ENCODE data around the gene CAMKK1. TPM values are rescaled to one million over a fixed set of nuclear protein-coding genes. Genes with fewer than 3 reads are reported as not detected.

CAMKK1 gene
- total and polyA plus RNA-seq, 9 donors, result 2.8 to 15.1 (median 7.1) TPM

GRCh38 chr17:3894188-3894587 lies 1.3 kb upstream of the CAMKK1 start:
- H3K4me1 ChIP-seq (ENCODE audit: insufficient read depth), result peaks cover 23% of the 10 kb centered on the region
- WGBS, 3 donors, result 79 to 88% (median 87%) methylated on average over 5 of the region's 5 CpGs
- intact Hi-C loops (cut with DNase I), result no loop called here

GRCh38 chr17:3893720-3894116 lies 865 bp upstream of the CAMKK1 start:
- Histone ChIP-seq H3K4me3 (peak overlapping the region; percentile 81), H3K9me3 (no peaks in the 10 kb centered on the region), H3K4me1 (ENCODE audit: insufficient read depth) (peaks cover 23% of the 10 kb centered on the region), H3K36me3 (no peaks in the 10 kb centered on the region), H3K27me3 (no peaks in the 10 kb centered on the region), H3K27ac (peak overlapping the region; percentile 66 to 71)
- intact Hi-C loops (cut with DNase I), result no loop called here
- TF ChIP-seq POLR2A (IDR thresholded peaks at IDR 0.05) (no peak), EP300 (IDR thresholded peaks at IDR 0.05) (no peak), CTCF (IDR thresholded peaks at IDR 0.05) (no peak)
- no peak for DNase-seq
- 66 to 74% (median 69%) methylated on average over 7 of the region's 7 CpGs for WGBS, 3 donors

More at GRCh38 chr17:3894188-3894587, 1.3 kb upstream of the CAMKK1 start:
- Histone ChIP-seq H3K27me3 (no peaks in the 10 kb centered on the region), H3K27ac (peak overlapping the region in 1 of 2 donors; percentile 66), H3K4me3 (no peak overlapping the region), H3K36me3 (no peaks in the 10 kb centered on the region), H3K9me3 (no peaks in the 10 kb centered on the region)
- no peak for DNase-seq
- TF ChIP-seq EP300 (IDR thresholded peaks at IDR 0.05) (no peak), POLR2A (IDR thresholded peaks at IDR 0.05) (no peak), CTCF (IDR thresholded peaks at IDR 0.05) (no peak)

GRCh38 chr17:3892095-3892998 lies 506 bp downstream of the CAMKK1 start:
- Histone ChIP-seq H3K9me3 (no peaks in the 10 kb centered on the region), H3K4me3 (peak overlapping the region; percentile 81), H3K36me3 (no peaks in the 10 kb centered on the region), H3K4me1 (ENCODE audit: insufficient read depth) (peaks cover 27% of the 10 kb centered on the region), H3K27me3 (no peaks in the 10 kb centered on the region), H3K27ac (peak overlapping the region; percentile 46 to 55)
- peak; percentile 82 to 88 (median 85) for DNase-seq
- 1 to 2% (median 1%) methylated on average over 30 to 96 of the region's 96 CpGs for WGBS, 3 donors
- no peak for TF ChIP-seq CTCF (IDR thresholded peaks at IDR 0.05)
- TF ChIP-seq POLR2A (IDR thresholded peaks at IDR 0.05), result no peak
- TF ChIP-seq EP300 (IDR thresholded peaks at IDR 0.05), result no peak
- intact Hi-C loops (cut with DNase I), result no loop called here

DNA sequence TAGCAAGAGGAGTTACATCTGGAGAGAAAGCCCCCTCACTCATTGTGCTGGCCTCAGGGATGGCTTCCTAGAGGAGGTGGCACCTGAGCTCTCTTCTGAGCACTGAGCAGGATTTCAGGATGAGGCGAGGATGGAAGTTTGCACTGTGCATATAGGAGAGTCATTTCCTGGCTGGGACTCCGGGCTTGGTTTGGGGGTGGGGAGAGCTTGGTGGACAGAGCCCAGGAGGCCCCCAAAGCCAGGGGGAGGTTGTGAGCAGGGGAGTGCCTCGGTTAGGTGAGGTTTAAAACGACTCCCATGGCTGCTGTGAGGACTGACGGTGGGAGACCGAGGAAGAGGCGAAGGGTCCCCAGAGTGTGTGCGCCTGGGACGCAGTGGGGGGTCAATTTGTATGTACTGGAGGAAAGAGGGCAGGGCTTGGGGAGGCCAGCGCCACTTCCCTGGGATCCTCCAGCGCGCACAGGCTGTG lies 1.2 kb downstream of the CAMKK1 start:
- Histone ChIP-seq H3K4me1 (ENCODE audit: insufficient read depth) (peaks cover 27% of the 10 kb centered on the region), H3K27ac (peak overlapping the region in 1 of 2 donors; percentile 49)
- WGBS, 3 donors, result 46 to 53% (median 46%) methylated on average over 12 of the region's 12 CpGs

More for the DNA sequence above, 1.2 kb downstream of the CAMKK1 start:
- Histone ChIP-seq H3K9me3 (no peaks in the 10 kb centered on the region), H3K27me3 (no peaks in the 10 kb centered on the region), H3K36me3 (no peaks in the 10 kb centered on the region), H3K4me3 (peak overlapping the region; percentile 81)
- no peak for DNase-seq
- intact Hi-C loops (cut with DNase I), result no loop called here
- TF ChIP-seq EP300 (IDR thresholded peaks at IDR 0.05) (no peak), POLR2A (IDR thresholded peaks at IDR 0.05) (no peak), CTCF (IDR thresholded peaks at IDR 0.05) (no peak)

Measured in ovary (tissue), 9 donors.